Stimulated activated CD4-positive, alpha-beta T cell treated with anti-CD3 and anti-CD28 coated beads, Interleukin-15, amount 100 ng/mL, for 48 hours (primary cell): ENCODE results near the gene PILRB.

Source experiments
- DNase-seq, 2 donors: peaks; one replicate each; pipeline ENCODE4 v3.0.0-alpha.2; 2020; ENCODE audit warnings: low read depth in 2 of 2

PILRB gene

GRCh38 chr7:100407285-100408180, 49.6 kb downstream of the PILRB start:
- DNase-seq: peak in 1 of 2 donors; percentile 23

DNA sequence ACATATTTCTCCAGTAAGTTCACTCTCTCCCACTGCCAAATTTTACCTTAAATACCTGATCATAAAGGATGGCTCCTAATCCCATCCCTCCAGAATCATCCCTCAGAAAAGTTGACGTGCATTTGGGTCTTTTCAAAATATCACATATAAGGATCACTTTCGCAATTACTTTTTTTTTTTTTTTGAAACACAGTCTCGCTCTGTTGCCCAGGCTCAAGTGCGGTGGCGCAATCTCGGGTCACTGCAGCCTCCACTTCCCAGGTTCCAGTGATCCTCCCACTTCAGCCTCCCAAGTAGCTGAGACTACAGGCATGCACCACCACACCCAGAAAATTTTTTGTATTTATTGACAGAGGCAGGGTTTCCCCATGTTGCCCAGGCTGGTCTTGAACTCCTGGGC, 53.2 kb downstream of the PILRB start:
- no peak for DNase-seq

GRCh38 chr7:100413346-100413745, 55.4 kb downstream of the PILRB start:
- no peak for DNase-seq

GRCh38 chr7:100413889-100414288, 56.0 kb downstream of the PILRB start:
- no peak for DNase-seq

- DNase-seq: no peak
These were observed 57.5 kb downstream of the PILRB start for GRCh38 chr7:100415448-100415847.
